Left lung (tissue), 10 donors: ENCODE measurements around the gene TRDN. TPM values are rescaled to one million over a fixed set of nuclear protein-coding genes. Genes with fewer than 3 reads are reported as not detected.

Experiments used
- ATAC-seq: fragments of 200-7000 bp; cut with Tn5 transposase; one replicate; pipeline ENCODE4 v1.9.1; 2020; ENCODE audit warnings: moderate library complexity
- DNase-seq, 4 donors: peaks; one replicate each; pipeline ENCODE4 v3.0.0-alpha.2; 2013 to 2020
- H3K27ac ChIP-seq, 2 donors: fragments of 200-600 bp; sonication (generic) in 1 of 2; one replicate each; pipeline versions ENCODE4 v1.5.0 to v1.8.0; 2020 to 2021
- H3K27me3 ChIP-seq, 2 donors: fragments of 200-600 bp; sonication (generic) in 1 of 2; one replicate each; pipeline versions ENCODE4 v1.5.0 to v1.8.0; 2020 to 2021
- H3K36me3 ChIP-seq, 2 donors: fragments of 200-600 bp; sonication (generic) in 1 of 2; one replicate each; pipeline versions ENCODE4 v1.5.0 to v1.8.0; 2020 to 2021
- H3K4me1 ChIP-seq, 2 donors: fragments of 200-600 bp; one replicate each; pipeline ENCODE4 v1.8.0; 2021
- H3K4me3 ChIP-seq, 2 donors: fragments of 200-600 bp; sonication (generic) in 1 of 2; one replicate each; pipeline versions ENCODE4 v1.5.0 to v1.8.0; 2020 to 2021; ENCODE audit warnings: mild to moderate bottlenecking in 1 of 2
- H3K9me3 ChIP-seq, 2 donors: fragments of 200-600 bp; sonication (generic) in 1 of 2; one replicate each; pipeline versions ENCODE4 v1.5.0 to v1.8.0; 2020 to 2021
- CTCF ChIP-seq, 2 donors: fragments of 200-600 bp; sonication (generic) in 1 of 2; IDR thresholded peaks; one replicate each; pipeline versions ENCODE4 v1.5.0 to v1.8.0; 2021; ENCODE audit warnings: antibody characterized with exemption in 2 of 2
- intact Hi-C, 2 donors: fragments of 100-400 bp; cut with DNase I; formaldehyde crosslinking; loops; one replicate each; pipeline versions ENCODE4 v1.11.2 to v1.14.2; 2022
- polyA plus RNA-seq, 6 donors: library from polyadenylated mRNA; unstranded; fragments of 120-200 nt; gene quantifications; one replicate each; pipeline ENCODE4 v1.2.1, GENCODE V29; 2013; ENCODE audit not compliant: insufficient read length in 6 of 6
- total RNA-seq, 2 donors: library from RNA; stranded (reverse); fragmentation: NEBNext Ultra II Directional; extraction: Animal tissue kit (Norgen Biotek cat#: 25700); gene quantifications; one replicate each; pipeline ENCODE4 v1.2.1, GENCODE V29; 2021
- donor health status: DM: no; HTN: yes; CAD: no.
- donor health status: DM: no; HTN: no; CAD: no.

TRDN gene
- total and polyA plus RNA-seq, 8 donors: 0.03 to 0.18 (median 0.11) TPM; not detected in 3

GRCh38 chr6:123423130-123423529, 213.6 kb downstream of the TRDN start:
- TF ChIP-seq CTCF (IDR thresholded peaks at IDR 0.05): no peak
- Histone ChIP-seq H3K9me3 (no peaks in the 10 kb centered on the region), H3K27me3 (no peaks in the 10 kb centered on the region), H3K27ac (no peak overlapping the region), H3K4me1 (no peaks in the 10 kb centered on the region), H3K36me3 (no peaks in the 10 kb centered on the region), H3K4me3 (no peak overlapping the region)
- intact Hi-C loops: no loop called here
- DNase-seq: no peak
- ATAC-seq: no peak

- Histone ChIP-seq H3K9me3 (no peaks in the 10 kb centered on the region), H3K4me3 (no peak overlapping the region), H3K27me3 (no peaks in the 10 kb centered on the region), H3K27ac (no peak overlapping the region), H3K4me1 (no peaks in the 10 kb centered on the region), H3K36me3 (no peaks in the 10 kb centered on the region)
- ATAC-seq (no peak), DNase-seq (no peak)
- intact Hi-C loops: no loop called here
- TF ChIP-seq CTCF (IDR thresholded peaks at IDR 0.05): no peak
Observed at GRCh38 chr6:123420512-123420911, 216.2 kb downstream of the TRDN start.

- H3K27ac ChIP-seq: no peak overlapping the region
- DNase-seq (peak in 2 of 4 donors; percentile 30 to 45), ATAC-seq (no peak)
- no peaks in the 10 kb centered on the region for H3K27me3 ChIP-seq
- no peaks in the 10 kb centered on the region for H3K9me3 ChIP-seq
- no peaks in the 10 kb centered on the region for H3K4me1 ChIP-seq
- TF ChIP-seq CTCF (IDR thresholded peaks at IDR 0.05): no peak
- no peak overlapping the region for H3K4me3 ChIP-seq
- H3K36me3 ChIP-seq: no peaks in the 10 kb centered on the region
- intact Hi-C loops: loop anchor here (10.0 kb wide), 1 partner anchor 297 kb away; no protein-coding TSS in a partner anchor
Observed at GRCh38 chr6:123418071-123418470, 218.7 kb downstream of the TRDN start.

GRCh38 chr6:123417535-123417934, 219.2 kb downstream of the TRDN start:
- no peak for TF ChIP-seq CTCF (IDR thresholded peaks at IDR 0.05)
- Histone ChIP-seq H3K36me3 (no peaks in the 10 kb centered on the region), H3K4me1 (no peaks in the 10 kb centered on the region), H3K27me3 (no peaks in the 10 kb centered on the region), H3K27ac (no peak overlapping the region), H3K9me3 (no peaks in the 10 kb centered on the region), H3K4me3 (no peak overlapping the region)
- intact Hi-C loops: loop anchor here (10.0 kb wide), 1 partner anchor 297 kb away; no protein-coding TSS in a partner anchor
- DNase-seq: no peak
- no peak for ATAC-seq

GRCh38 chr6:123415844-123416468, 220.8 kb downstream of the TRDN start:
- no peaks in the 10 kb centered on the region for H3K36me3 ChIP-seq
- DNase-seq: peak in 2 of 4 donors; percentile 60 to 73
- ATAC-seq: peak; percentile 85
- H3K9me3 ChIP-seq: no peaks in the 10 kb centered on the region
- H3K27ac ChIP-seq: no peak overlapping the region
- H3K27me3 ChIP-seq: no peaks in the 10 kb centered on the region
- no peaks in the 10 kb centered on the region for H3K4me1 ChIP-seq
- H3K4me3 ChIP-seq: no peak overlapping the region
- TF ChIP-seq CTCF (IDR thresholded peaks at IDR 0.05): peak; percentile 46 to 53
- intact Hi-C loops: loop anchor here (10.0 kb wide), 1 partner anchor 299 kb away; no protein-coding TSS in a partner anchor
